Measurements from ENCODE around the gene ATP10A.
A peak's percentile ranks its signal among the peaks of the same experiment; 100 is the strongest.

The ATP10A gene

DNA sequence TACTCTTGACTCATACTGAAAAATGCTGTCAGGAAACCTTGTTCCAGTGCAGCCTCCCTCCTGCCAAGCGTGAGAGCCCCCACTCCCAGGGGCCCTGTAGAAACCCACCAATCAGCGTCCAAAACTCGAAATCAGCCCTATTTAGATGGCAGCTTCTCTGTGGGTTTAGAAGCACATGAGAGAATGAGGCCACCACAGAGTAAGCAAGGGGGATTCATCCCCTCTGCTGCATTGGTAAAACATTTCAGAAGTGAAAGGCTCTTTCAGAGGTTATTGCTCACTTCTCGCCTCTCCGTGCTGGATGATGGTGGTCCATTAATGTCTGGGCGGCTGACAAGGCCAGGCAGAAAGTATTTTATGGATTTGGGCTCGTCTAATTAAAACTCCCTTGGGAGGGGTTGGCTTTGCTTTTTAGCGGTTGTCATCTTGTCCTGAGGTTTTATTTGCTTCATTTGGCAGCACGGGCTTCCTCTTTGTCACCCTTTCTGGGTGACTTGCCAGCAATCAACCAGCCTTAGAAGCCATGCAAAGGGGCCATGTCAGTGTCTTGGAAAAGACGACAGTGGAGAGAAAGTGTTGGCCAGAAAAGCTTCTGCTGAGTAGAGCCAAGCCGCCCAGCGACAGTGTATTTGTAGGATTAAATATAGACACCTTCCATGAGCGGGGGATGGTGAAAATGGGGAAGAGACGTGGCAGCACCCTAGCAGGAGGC, 145.5 kb downstream of the ATP10A start:
- DNase-seq (ENCODE audit: low read depth in 2 of 2) = peak; percentile 76 to 79

DNA sequence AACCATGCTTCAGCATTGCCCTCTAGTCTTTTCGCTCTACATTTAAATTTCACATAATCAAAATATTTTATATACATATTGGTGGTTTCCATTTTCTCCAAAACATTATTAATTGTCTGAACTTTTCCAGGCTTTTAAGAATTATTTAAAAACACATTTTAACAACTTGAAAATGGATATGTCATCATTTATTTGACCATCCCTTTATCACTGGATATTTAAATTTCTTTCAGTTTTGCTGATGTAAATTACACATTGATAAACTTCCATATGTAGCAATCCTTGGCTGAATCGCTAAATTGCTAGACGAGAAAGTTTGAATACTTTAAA, 146.0 kb downstream of the ATP10A start:
- DNase-seq (ENCODE audit: low read depth in 2 of 2) = no peak

DNA sequence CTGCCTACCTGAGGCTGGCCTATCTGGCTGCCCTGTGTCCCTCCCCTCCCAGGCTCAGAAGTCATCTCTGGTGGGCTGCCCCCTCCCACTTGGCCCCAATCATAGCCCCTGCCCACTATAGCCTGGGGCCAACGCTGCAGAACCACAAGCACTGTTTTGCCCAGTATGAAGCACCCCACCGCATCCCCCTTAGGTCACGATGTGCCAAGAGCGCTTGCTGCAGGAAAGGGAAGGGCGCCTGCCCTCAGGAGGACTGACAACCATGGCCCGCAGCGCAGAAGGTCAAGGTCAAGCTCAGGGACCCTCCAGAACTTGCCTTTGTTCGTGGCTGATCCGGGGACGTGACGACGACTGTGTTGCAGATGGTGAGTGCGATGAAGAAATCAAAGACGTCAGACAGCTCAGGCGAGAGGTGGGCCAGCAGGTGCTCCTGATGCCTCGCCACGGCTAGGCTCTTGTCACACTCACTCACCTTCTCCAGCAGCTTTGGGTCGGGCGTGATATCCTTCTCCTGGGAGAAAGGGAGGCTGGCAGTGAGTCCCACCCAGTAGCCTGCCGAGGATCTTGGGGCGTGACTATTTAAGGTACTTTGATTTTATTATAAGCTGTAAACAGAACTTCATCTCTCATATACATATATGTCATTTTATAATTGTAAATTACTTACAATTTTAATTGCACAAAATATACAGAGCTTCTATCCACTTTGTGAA, 146.6 kb downstream of the ATP10A start:
- DNase-seq (ENCODE audit: low read depth in 2 of 2) = no peak

DNA sequence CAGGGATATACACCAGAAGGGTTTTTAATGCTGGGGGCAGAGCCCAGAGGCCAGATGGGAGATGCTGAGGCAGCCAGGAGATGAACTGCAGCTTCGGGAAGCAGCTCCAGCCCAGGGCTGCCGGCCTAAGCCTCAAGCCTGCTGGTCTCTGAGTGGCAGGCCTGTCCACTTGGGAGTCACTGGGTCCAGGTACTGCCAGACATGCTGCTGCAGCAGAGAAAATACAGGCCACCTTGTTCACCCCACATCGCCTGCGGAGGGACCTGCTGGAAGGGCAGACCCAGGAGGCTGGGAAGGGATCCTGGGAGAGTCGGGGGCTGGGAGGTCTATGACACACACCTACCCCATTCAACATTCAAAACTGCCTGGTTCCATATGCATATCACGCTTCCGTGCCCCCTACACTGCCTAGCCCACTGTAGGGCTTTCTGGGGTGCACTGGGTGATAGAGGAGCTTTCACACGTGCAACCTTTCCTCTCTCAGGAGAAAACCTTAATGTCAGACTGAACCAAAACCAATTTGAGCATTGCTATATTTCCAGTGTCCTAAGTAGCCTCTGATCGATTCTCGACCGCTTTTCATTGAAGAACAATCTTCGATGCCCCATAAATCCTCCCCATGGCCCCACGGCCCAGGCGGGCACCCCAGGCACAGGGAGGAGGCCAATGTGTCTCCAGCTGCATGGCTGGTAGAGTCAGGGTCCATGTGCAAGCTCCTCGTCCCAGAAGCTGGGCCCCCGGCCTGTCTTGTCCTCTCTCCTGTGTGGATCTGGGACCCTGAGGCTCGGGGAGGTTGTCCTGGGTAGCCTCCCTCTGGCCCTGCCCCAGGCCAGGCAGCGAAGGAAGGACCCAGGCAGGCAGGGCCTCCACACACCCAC, 147.4 kb downstream of the ATP10A start:
- DNase-seq (ENCODE audit: low read depth in 2 of 2) = no peak

DNA sequence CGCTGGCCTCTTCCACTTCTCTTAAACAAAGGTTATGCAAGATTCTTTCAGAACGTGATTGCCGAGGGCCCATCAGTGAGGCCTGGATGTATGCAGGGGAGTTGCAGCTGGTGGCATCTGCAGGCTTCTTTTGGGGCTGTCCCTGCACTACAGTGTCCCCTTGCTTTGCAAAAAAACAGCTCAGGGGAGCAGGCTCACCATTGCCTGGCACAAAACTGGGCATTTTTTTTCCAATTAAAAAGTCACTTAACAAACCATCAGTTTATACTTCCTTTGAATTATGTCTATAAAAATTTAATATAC, 148.6 kb downstream of the ATP10A start:
- DNase-seq (ENCODE audit: low read depth in 2 of 2) = no peak

DNA sequence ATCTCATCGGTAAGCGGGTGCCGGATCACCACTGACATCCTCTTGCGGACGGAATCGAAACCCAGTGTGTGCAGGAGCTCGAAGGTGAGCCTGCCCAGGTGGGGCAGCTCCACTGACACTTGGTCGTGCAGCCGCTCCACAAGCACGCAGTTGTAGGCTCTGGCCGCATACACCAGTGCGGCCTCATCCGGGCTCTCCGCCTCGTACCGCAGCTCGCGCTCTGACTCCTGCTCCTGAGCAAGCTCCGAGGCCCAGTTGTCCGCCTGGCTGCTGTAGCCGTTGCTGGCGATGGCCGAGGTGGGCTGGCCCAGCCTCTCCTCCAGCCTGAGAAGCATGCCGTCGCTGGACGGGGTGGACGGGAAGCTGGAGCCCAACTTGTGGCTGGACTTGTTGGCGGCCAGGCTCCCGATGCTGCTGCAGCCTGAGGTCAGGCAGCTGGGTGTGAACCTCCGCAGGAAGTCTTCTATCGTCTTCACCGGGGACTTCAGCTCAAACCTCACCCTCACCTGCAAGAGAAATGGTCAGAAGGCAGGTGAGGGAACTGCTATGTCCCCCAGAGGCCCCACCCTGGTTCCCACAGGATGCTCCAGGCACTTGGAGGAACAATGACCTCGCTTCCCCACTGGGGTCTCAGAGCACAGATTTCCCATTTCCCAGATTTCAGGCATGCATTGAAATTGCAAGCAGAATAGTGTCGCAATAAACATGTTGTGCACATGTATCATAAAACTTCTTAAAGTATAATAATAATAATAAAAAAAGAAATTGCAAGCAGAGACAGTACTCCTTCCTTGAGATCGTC, 149.2 kb downstream of the ATP10A start:
- no peak for DNase-seq (ENCODE audit: low read depth in 2 of 2)

DNA sequence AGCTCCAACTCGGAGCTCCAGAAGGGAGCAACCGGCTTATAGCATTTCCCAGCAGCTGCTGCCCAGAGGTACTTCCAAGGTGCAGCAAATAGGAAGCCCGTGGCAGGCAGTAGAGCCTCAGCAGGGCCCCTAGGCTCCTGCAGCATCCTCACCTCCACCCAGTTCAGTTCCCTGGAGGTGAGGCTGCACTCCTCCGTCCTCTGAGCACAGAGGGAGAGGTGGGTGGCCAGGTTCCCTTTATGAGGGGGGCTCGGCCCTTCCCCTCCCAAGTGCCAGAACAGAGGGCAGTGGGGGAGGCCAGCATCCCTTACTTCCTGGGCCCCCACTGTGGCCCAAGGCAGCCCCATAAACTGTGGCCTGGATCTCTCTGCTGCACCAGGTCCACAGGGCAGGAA, 150.2 kb downstream of the ATP10A start:
- no peak for DNase-seq (ENCODE audit: low read depth in 2 of 2)

DNA sequence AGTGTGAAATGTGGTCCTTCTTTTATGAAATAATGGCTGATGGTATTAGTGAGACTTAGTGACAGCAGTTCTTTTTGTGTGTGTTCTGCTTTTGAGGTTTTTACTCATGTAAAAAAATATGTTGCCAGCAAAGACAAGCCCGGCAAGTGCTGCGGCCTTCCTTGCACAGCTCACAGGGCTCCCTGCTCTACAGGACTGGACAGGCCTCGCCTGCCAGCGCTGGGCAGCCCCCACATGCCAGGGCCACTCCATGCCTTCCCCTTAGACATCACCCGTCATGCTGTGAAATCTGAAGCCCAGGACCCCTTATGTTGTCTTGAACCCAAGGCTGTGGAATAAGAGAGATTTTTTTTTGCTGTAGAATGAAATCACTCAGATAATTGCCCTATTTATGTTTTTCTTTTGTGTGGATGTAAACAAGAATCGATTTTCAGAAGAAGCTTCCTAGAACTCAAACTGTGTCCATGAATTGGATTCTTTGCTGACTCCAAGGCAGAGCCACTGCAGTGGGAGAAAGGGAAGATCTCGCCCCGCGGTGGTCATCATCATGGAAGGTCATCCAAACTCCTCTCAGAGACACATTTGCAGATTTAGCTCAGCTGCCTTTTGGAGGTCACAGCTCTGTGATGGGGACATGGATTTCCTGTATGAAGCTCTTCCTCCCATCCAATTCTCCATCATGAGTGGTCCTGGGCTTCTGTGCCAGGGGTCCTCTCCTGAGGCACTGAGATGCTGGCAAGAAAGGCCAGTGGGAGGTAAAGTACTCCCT, 150.8 kb downstream of the ATP10A start:
- no peak for DNase-seq (ENCODE audit: low read depth in 2 of 2)

DNA sequence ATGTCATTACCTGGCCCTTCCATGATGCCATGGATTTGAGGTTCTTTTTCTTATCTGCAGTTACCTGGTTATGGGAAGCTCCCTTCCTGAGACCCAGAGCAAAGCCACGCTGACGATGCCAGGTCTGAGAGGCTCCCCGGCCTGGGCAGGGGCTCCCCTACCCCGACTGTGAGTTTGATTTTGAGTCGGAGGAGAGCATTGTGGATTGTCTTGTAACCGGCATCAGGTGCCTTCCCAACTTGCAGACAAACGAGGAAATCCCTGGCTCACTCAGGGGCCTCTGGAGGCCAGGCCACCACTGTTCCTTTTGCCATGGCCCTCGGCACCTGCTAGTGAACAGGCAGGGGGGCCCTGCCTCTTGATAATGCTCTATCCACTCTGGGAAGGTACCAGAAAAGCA, 151.4 kb downstream of the ATP10A start:
- no peak for DNase-seq (ENCODE audit: low read depth in 2 of 2)

DNA sequence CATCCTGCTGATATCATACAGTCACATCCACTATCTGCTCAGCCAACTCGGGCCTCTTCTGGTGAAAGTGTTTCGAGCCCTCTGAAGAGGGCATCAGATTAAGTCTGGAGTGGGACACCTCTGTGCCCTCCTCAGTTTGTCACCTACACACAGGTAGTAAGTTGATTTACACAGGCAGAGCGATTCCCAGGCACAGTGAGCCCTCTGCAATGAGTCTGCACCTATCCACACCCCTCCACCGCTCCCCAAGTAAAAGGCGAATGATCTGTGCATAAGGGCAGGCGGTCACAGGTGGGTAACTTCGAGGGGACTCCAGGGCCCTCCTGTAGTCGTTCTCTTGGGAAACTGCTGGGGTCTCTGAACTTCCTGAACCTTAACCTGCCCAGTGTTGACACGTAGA, 152.0 kb downstream of the ATP10A start:
- no peak for DNase-seq (ENCODE audit: low read depth in 2 of 2)

DNA sequence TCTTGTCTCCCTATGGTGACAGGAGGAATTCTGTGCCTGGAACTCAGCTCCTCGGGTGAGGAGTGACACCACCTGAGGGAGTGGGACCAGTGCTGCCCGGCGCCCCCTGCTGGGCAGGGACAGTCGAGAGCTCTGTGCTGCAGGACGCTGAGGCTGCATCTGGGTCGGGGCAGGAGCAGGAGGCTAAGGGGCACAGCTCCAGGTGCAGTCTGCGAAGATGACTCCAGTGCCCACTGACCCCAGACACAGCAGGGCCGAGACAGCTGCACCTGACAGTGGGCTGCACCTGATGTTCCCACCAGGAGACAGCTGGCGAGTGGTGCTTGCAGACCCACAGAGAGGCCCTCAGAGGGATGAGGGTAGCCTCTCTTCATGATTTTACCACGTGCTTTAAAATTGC, 152.9 kb downstream of the ATP10A start:
- no peak for DNase-seq (ENCODE audit: low read depth in 2 of 2)

DNA sequence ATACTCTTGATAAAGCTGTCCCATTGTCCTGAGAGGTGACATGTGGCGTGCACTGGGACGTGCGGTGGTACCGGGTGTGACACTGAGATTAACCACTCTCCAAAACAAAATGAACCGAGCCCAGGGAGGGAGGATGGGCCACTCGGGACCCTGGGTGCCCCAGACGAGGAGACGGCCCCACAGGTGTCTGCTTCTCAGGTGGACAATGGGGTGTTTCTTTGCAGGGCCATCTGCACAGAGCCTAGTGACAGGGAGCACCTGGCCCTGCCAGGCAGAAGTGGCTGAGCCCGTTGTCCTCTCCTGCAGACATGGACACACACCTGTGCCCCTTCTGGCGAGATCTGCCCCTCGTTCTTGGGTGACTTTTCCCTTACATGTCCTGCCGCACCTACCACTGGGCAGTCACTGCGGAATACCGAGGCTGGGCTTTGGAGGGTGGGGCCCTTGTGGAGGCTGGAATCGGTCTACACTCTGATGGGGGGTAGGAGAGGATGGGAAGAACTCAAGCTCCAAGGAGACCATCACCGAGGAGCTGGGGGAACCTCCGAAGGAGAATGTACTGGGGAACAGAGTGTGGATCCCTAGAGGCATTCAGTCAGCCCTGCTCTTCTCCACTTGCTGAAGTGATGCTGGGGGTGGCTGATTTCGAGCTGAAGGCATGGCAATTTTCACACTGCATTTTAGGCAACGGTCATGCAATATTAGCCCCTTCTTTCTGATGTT, 153.5 kb downstream of the ATP10A start:
- DNase-seq (ENCODE audit: low read depth in 2 of 2) = no peak

DNA sequence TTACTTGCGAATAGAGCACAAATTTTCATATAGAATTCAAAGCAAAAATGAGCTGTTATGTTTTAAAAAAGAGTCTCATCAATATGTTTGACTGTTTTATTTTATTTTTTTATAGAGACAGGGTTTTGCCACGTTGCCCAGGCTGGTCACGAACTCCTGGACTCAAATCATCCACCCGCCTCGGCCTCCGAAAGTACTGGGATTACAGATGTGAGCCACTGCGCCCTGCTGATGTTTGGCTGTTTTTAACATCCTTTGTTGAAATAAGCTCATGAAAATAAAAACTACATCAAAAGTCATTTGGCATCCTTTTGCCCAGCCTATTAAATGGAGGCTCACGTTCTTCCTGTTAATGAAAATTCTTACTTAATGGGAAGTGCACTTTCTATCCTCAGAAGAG, 154.7 kb downstream of the ATP10A start:
- DNase-seq (ENCODE audit: low read depth in 2 of 2) = no peak

DNA sequence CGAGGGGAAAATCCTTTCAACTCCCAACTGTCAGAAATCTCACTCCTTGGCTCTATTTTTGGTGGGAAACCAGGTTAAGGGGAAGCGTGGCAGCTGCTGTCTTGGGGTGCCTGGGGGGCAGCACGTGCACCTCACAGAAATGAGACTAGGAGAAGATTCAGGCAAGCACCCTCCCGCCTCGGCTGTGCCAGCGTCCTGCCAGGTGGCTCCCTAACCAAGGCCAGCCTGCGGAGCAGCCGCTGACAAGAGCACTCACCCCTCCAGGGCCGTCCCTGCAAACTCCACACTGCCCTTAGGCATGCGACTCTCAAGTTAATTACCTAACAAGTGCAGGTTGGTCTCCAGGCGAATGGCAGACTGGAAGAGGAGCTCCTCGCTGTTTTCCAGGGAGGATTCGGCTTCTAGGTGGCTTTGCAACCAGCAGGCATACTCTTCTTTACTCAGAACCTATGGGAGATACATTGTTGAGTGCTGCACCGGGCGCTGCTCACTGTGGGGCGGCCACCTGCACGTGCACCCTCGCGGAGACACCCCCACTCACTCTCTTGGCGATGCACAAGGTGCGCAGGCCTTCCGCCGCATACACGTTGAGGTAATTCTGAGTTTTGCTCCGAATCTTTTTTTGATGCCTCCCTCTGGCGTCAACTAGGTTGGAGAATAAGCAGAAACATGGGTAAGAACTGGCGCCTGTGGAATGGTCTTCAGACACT, 155.3 kb downstream of the ATP10A start:
- no peak for DNase-seq (ENCODE audit: low read depth in 2 of 2)

DNA sequence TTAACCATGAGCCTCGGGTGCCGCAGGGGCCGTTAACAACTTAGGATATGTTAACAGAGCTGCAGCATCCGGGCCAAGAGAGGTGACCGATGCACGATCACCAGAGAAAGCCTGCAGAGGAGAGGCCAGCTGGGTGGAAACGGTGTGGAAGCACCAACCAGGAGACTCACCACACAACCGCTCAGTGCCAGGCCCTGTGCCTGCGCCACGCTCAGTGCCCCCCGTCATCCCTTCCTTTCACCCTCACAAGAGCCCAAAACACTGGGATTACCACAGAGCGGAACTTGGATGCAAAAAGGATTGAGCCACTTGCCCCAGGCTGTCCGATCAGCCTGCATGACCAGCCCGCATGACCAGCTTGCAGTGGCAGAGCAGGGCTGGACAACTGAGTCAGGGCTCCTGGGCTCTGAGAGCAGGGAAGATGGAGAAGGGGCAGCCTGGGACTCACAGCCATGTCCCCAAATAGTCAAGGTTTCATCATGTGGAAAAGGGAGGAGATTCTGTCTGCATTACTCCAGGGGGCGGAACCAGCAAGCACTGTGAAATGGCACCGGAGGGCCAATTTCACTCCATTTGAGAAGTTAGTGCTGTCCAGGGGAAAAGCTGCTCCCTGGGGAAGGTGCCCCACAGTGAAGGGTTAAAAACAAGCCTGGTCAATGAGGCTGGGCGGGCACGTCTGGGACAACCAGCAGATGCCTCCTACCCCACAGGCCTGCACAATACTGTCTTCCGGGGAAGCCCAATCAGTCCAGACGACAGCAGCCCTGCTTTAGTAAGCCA, 156.8 kb downstream of the ATP10A start:
- no peak for DNase-seq (ENCODE audit: low read depth in 2 of 2)

DNA sequence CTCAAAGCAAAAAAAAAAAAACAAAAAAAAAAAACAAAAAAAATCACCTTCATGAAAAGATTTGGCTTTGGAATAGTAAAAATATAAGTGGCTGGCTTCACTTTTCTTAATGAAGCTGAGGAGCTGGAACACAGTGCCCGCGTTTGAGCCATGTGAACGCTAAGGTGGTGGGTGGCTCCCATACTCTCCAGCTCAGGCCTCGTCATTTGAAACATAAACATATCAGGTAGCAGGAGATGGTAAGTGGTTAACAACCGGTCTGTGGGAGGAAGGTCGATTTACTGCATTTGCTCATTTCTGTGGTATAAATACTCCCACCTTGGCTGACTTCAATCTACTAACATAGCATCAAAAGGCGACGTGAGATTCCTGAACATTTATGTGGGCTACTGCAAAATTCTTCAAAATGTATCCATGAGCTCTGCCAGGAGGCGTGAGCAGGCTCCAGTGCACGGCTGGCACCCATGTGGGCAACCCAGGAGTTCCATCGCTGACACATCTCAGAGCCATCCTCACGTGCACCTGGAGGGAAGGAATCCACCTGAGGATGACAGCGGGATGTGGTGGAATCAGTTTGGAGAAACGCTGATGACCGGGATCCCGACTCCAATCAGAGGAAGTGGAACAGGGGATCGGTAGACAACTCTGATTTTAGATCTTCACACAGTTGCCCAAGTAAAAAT, 157.6 kb downstream of the ATP10A start:
- DNase-seq (ENCODE audit: low read depth in 2 of 2) = no peak

DNA sequence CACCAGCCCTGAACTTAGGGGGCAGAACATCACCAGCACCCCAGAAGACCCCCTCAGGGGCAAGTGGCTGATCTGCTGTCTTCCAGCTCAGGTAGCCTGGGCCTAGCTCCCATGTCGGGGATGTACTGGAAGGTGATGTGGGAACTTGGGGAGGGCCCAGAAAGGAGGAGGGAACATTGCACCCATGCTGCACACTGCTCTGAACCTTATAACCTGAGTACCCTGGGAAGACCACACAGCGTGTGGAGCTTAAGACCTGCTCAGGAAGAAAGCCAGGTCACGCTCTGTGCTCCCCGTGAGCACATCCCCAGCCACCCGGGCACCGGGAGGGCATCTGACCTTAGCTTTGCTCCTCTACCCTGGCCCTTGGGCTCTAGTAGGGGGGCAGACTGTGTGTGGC, 159.4 kb downstream of the ATP10A start:
- no peak for DNase-seq (ENCODE audit: low read depth in 2 of 2)

DNA sequence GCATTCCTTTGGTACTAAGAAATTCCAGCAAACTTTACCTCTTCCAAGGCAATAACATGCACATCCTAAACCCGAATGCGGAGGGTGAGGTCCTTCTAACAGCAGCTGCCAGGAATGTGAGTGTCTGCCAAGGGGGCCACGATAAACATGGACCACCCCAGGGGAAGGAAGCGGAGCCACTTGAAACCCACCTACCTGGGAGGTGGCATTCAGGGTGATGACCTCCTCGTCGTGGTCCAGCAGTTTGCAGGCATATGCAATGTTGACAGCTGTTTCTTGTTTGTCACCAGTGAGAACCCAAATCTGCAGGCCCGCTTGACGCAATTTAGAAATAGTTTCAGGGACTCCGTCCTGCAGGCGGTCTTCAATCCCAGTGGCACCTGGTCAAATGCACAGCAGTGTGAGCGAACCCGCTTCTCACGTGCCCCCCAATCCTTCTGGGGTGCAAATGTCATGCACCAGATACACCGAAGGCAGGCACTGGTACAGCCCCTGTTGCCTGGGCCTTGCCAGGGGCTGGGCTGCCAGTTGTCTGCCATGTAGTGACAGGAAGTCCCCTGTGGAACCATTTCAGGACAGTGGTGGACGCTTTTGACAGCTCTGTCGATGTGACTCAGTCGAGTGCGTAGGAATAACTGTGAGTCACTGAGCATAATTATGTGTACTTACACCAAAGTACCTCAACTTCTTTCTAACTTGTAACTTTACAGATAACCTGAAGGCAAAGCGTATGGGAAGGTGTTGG, 161.2 kb downstream of the ATP10A start:
- no peak for DNase-seq (ENCODE audit: low read depth in 2 of 2)

All from fibroblast of skin of left quadriceps (primary cell).